HEK293 (cell line): ENCODE measurements around the gene MKNK2.

ENCODE experiments used
- CTCF ChIA-PET: fragments of 350-600 bp; formaldehyde crosslinking; extraction: SDS; loops from one replicate; lab custom pipeline; 2021; ENCODE audit warnings: antibody characterized with exemption; lab: Yijun Ruan, JAX
- POLR2A ChIA-PET: fragments of 300-600 bp; formaldehyde crosslinking; extraction: SDS; loops from one replicate; lab custom pipeline; 2020; ENCODE audit warnings: antibody characterized with exemption, inconsistent platforms; lab: Yijun Ruan, JAX
- H3K27ac ChIP-seq: fragments of 200-500 bp; sonication (Bioruptor generic); 2 replicates; pipeline ENCODE4 v1.5.1; 2014; ENCODE audit warnings: low read depth, low read length, control low read depth, inconsistent platforms; ENCODE audit errors: extremely low read depth
- H3K36me3 ChIP-seq, 2 experiments: fragments of 200-500 bp in 1 of 2; sonication (Bioruptor generic) in 1 of 2; 1 replicate in 1 of 2; 2 replicates in 1 of 2; pipeline ENCODE4 v1.5.1; 2014 to 2017; ENCODE audit warnings: inconsistent platforms in 2 of 2, low read length in 2 of 2; ENCODE audit not compliant: control insufficient read depth in 2 of 2, insufficient read depth in 1 of 2
- H3K4me1 ChIP-seq: fragments of 200-500 bp; sonication (Bioruptor generic); 2 replicates; pipeline ENCODE4 v1.5.1; 2014; ENCODE audit warnings: mild to moderate bottlenecking, low read length, inconsistent platforms; ENCODE audit not compliant: control insufficient read depth, insufficient read depth
- H3K4me3 ChIP-seq: 2 replicates; pipeline ENCODE4 v1.5.1; 2011; ENCODE audit warnings: low read depth, mild to moderate bottlenecking, control low read depth, low read length, moderate library complexity
- H3K9me3 ChIP-seq: fragments of 200-500 bp; sonication (Bioruptor generic); 2 replicates; pipeline ENCODE4 v1.5.1; 2014; ENCODE audit warnings: low read depth, low read length, inconsistent platforms; ENCODE audit not compliant: control insufficient read depth, insufficient read depth
- BCL6B ChIP-seq: fragments of 450-650 bp; formaldehyde crosslinking; IDR thresholded peaks from 2 replicates; pipeline ENCODE4 v1.5.1; 2017; ENCODE audit warnings: missing biosample characterization, missing genetic modification characterization
- CTCF ChIP-seq: fragments of 450-650 bp; formaldehyde crosslinking; IDR thresholded peaks from 2 replicates; pipeline ENCODE4 v1.5.1; 2016; ENCODE audit warnings: missing biosample characterization, missing genetic modification characterization
- ELK4 ChIP-seq: IDR thresholded peaks from 2 replicates; pipeline ENCODE4 v1.6.1; 2011; ENCODE audit warnings: mild to moderate bottlenecking, low read depth, low read length, borderline replicate concordance
- HIC1 ChIP-seq: fragments of 450-650 bp; formaldehyde crosslinking; IDR thresholded peaks from 2 replicates; pipeline ENCODE4 v1.5.1; 2016; ENCODE audit warnings: missing biosample characterization, missing genetic modification characterization
- MEIS1 ChIP-seq: sonication (generic); formaldehyde crosslinking; IDR thresholded peaks from 2 replicates; pipeline ENCODE4 v1.8.1; 2022; ENCODE audit warnings: missing genetic modification reagents, mild to moderate bottlenecking, borderline replicate concordance
- RBAK ChIP-seq: fragments of 450-650 bp; formaldehyde crosslinking; IDR thresholded peaks from 2 replicates; pipeline ENCODE4 v1.5.1; 2016; ENCODE audit warnings: missing biosample characterization, missing genetic modification characterization
- SCRT2 ChIP-seq: fragments of 450-650 bp; formaldehyde crosslinking; IDR thresholded peaks from 2 replicates; pipeline ENCODE4 v1.5.1; 2016; ENCODE audit warnings: missing biosample characterization, missing genetic modification characterization
- ZBTB10 ChIP-seq: fragments of 450-650 bp; formaldehyde crosslinking; IDR thresholded peaks from 2 replicates; pipeline ENCODE4 v1.5.1; 2016; ENCODE audit warnings: missing biosample characterization, missing genetic modification characterization
- ZBTB17 ChIP-seq: fragments of 450-650 bp; formaldehyde crosslinking; IDR thresholded peaks from 2 replicates; pipeline ENCODE4 v1.5.1; 2016; ENCODE audit warnings: missing biosample characterization, missing genetic modification characterization
- ZFP69B ChIP-seq: fragments of 450-650 bp; formaldehyde crosslinking; IDR thresholded peaks from 2 replicates; pipeline ENCODE4 v1.5.1; 2016; ENCODE audit warnings: missing biosample characterization, missing genetic modification characterization
- ZIC2 ChIP-seq: fragments of 450-650 bp; formaldehyde crosslinking; IDR thresholded peaks from 2 replicates; pipeline ENCODE4 v1.5.1; 2016; ENCODE audit warnings: missing biosample characterization, missing genetic modification characterization
- ZNF148 ChIP-seq: fragments of 450-650 bp; formaldehyde crosslinking; IDR thresholded peaks from 2 replicates; pipeline ENCODE4 v1.5.0; 2017; ENCODE audit warnings: missing biosample characterization, missing genetic modification characterization, borderline replicate concordance
- ZNF324 ChIP-seq: fragments of 450-650 bp; formaldehyde crosslinking; IDR thresholded peaks from 2 replicates; pipeline ENCODE4 v1.5.1; 2016; ENCODE audit warnings: missing biosample characterization, missing genetic modification characterization
- ZNF366 ChIP-seq: fragments of 450-650 bp; formaldehyde crosslinking; conservative IDR thresholded peaks from 2 replicates; pipeline ENCODE4 v1.5.1; 2016; ENCODE audit warnings: missing biosample characterization, missing genetic modification characterization
- ZNF398 ChIP-seq: fragments of 450-650 bp; formaldehyde crosslinking; IDR thresholded peaks from 2 replicates; pipeline ENCODE4 v1.5.1; 2017; ENCODE audit warnings: missing biosample characterization, missing genetic modification characterization
- ZNF580 ChIP-seq: fragments of 450-650 bp; formaldehyde crosslinking; IDR thresholded peaks from 2 replicates; pipeline ENCODE4 v1.5.1; 2016; ENCODE audit warnings: missing biosample characterization, missing genetic modification characterization
- ZNF596 ChIP-seq: fragments of 450-650 bp; IDR thresholded peaks from 2 replicates; pipeline ENCODE4 v1.5.0; 2018; ENCODE audit warnings: missing biosample characterization, mild to moderate bottlenecking, missing genetic modification characterization, moderate library complexity

The MKNK2 gene

GRCh38 chr19:2043251-2043641, 7.8 kb downstream of the MKNK2 start:
- ChIA-PET CTCF (interaction anchor here (0.5 to 1.6 kb wide), 2 partner anchors 8 to 51 kb away, joined by 3 to 6 read pairs; no protein-coding TSS in a partner anchor), POLR2A (interaction anchor here (0.6 to 0.8 kb wide), 3 partner anchors 9 to 27 kb away, joined by 3 to 11 read pairs (median 5); no protein-coding TSS in a partner anchor)
- peak; percentile 42 for TF ChIP-seq ZFP69B (tag by site-specific recombination)
- TF ChIP-seq HIC1 (tag by site-specific recombination), result peak; percentile 34; the same call in 1 of the 2 replicates
- no peak for TF ChIP-seq ZNF596 (tag by site-specific recombination)
- peaks cover 0 to 85% of the 10 kb centered on the region in 2 experiments; a peak in 2 of 3 replicates for H3K36me3 ChIP-seq
- H3K27ac ChIP-seq, result no peak overlapping the region
- H3K4me3 ChIP-seq, result no peak overlapping the region
- H3K4me1 ChIP-seq, result peaks cover 9% of the 10 kb centered on the region
- H3K9me3 ChIP-seq, result no peaks in the 10 kb centered on the region

- POLR2A ChIA-PET, result interaction anchor here (0.7 to 1.4 kb wide), 5 partner anchors 8 to 121 kb away, joined by 3 to 11 read pairs (median 6); partner anchors contain the start of gene DOT1L
- no peak overlapping the region; the same call in 1 of the 2 replicates for H3K4me3 ChIP-seq
- H3K36me3 ChIP-seq, result peaks cover 0 to 83% of the 10 kb centered on the region in 2 experiments; a peak in 2 of 3 replicates
- H3K4me1 ChIP-seq, result peaks cover 11% of the 10 kb centered on the region
- CTCF ChIA-PET, result interaction anchor here (0.5 to 1.6 kb wide), 2 partner anchors 9 to 52 kb away, joined by 3 to 6 read pairs; no protein-coding TSS in a partner anchor
- H3K27ac ChIP-seq, result peak overlapping the region; percentile 90
- no peaks in the 10 kb centered on the region for H3K9me3 ChIP-seq
- no peak for TF ChIP-seq ZNF366
- TF ChIP-seq ZNF148, result no peak
- TF ChIP-seq ZNF324 (tag by site-specific recombination), result no peak
- no peak for TF ChIP-seq CTCF
- peak; percentile 87; the same call in 1 of the 2 replicates for TF ChIP-seq ZBTB10 (tag by site-specific recombination)
- TF ChIP-seq RBAK (tag by site-specific recombination), result no peak
- no peak for TF ChIP-seq SCRT2 (tag by site-specific recombination)
- no peak for TF ChIP-seq ELK4
- TF ChIP-seq ZBTB17 (tag by site-specific recombination), result no peak
- no peak for TF ChIP-seq BCL6B
- TF ChIP-seq ZIC2, result peak; percentile 27
- no peak for TF ChIP-seq MEIS1 (CRISPR knock-in tag)
- TF ChIP-seq ZNF580 (tag by site-specific recombination), result peak; percentile 44; the same call in 1 of the 2 replicates
- peak; percentile 31; the same call in 1 of the 2 replicates for TF ChIP-seq ZNF398 (tag by site-specific recombination)
These were observed 8.4 kb downstream of the MKNK2 start for GRCh38 chr19:2042485-2043250.
